OCI-LY3 (cell line): ENCODE data around the gene CREB5.

Experiments used
- H2AFZ ChIP-seq: fragments of 200-600, 300-600 bp; shearing (Covaris generic); 2 replicates; pipeline ENCODE4 v1.6.0; 2014; ENCODE audit warnings: antibody characterized with exemption, low read depth, low read length
- H3K27ac ChIP-seq: fragments of 200-600, 300-600 bp; sonication (generic); 2 replicates; pipeline ENCODE4 v1.5.1; 2014; ENCODE audit warnings: mild to moderate bottlenecking, low read length, moderate library complexity, mixed read lengths
- H3K27me3 ChIP-seq: fragments of 200-600, 300-600 bp; sonication (generic); 2 replicates; pipeline ENCODE4 v1.6.1; 2014; ENCODE audit warnings: low read depth, low read length, mixed read lengths
- H3K36me3 ChIP-seq: fragments of 200-600, 300-600 bp; sonication (generic); replicated peaks from 2 replicates; pipeline ENCODE3; 2014; ENCODE audit warnings: low read depth, low read length, mixed read lengths
- H3K4me1 ChIP-seq: fragments of 300-600, 200-600 bp; sonication (generic); 2 replicates; pipeline ENCODE4 v1.6.1; 2014; ENCODE audit warnings: low read length, mixed read lengths
- H3K4me2 ChIP-seq: fragments of 200-600, 300-600 bp; sonication (generic); 2 replicates; pipeline ENCODE4 v1.6.1; 2014; ENCODE audit warnings: low read length, mixed read lengths
- H3K4me3 ChIP-seq: fragments of 300-600, 200-600 bp; sonication (generic); 2 replicates; pipeline ENCODE4 v1.5.1; 2014; ENCODE audit warnings: antibody characterized with exemption, mild to moderate bottlenecking, low read length, moderate library complexity
- H3K79me2 ChIP-seq: fragments of 300-600, 200-600 bp; shearing (Covaris generic); 2 replicates; pipeline ENCODE4 v1.6.1; 2014; ENCODE audit warnings: mild to moderate bottlenecking, low read length, mixed read lengths
- H3K9ac ChIP-seq: fragments of 300-600, 200-600 bp; shearing (Covaris generic); 2 replicates; pipeline ENCODE4 v1.6.0; 2014; ENCODE audit warnings: mild to moderate bottlenecking, low read length, moderate library complexity
- H3K9me3 ChIP-seq: fragments of 200-600, 300-600 bp; shearing (Covaris generic); 2 replicates; pipeline ENCODE4 v1.6.1; 2014; ENCODE audit warnings: low read length, mixed read lengths; ENCODE audit not compliant: insufficient read depth
- H4K20me1 ChIP-seq: fragments of 200-600, 300-600 bp; sonication (generic); 2 replicates; pipeline ENCODE4 v1.6.1; 2016; ENCODE audit warnings: low read length, mixed read lengths; ENCODE audit not compliant: insufficient read depth
- CTCF ChIP-seq: fragments of 200-600, 300-600 bp; sonication (generic); IDR thresholded peaks from 2 replicates; pipeline ENCODE4 v1.5.1; 2014; ENCODE audit warnings: antibody characterized with exemption, low read length, low read depth
- EZH2phosphoT487 ChIP-seq: fragments of 200-600 bp; shearing (Covaris generic); IDR thresholded peaks from 2 replicates; pipeline ENCODE4 v1.6.1; 2018; ENCODE audit warnings: antibody characterized with exemption, mixed run types, low read depth

Gene CREB5

GRCh38 chr7:28516390-28517172 lies 104.3 kb downstream of the CREB5 start:
- Histone ChIP-seq H3K9me3 (no peaks in the 10 kb centered on the region), H3K9ac (no peak overlapping the region), H3K27ac (no peak overlapping the region), H3K27me3 (peaks cover 62% of the 10 kb centered on the region), H3K79me2 (no peaks in the 10 kb centered on the region), H3K4me3 (no peak overlapping the region), H3K4me2 (no peak overlapping the region), H3K4me1 (no peaks in the 10 kb centered on the region), H3K36me3 (no peaks in the 10 kb centered on the region), H4K20me1 (no peaks in the 10 kb centered on the region), H2AFZ (no peak overlapping the region)
- TF ChIP-seq EZH2phosphoT487 (no peak), CTCF (no peak)

- H3K4me3 ChIP-seq: no peak overlapping the region
- H3K27ac ChIP-seq: no peak overlapping the region
- H3K36me3 ChIP-seq: no peaks in the 10 kb centered on the region
- peaks cover 60% of the 10 kb centered on the region for H3K27me3 ChIP-seq
- no peak overlapping the region for H3K9ac ChIP-seq
- H3K4me2 ChIP-seq: no peak overlapping the region
- TF ChIP-seq CTCF (no peak), EZH2phosphoT487 (no peak)
- H3K4me1 ChIP-seq: no peaks in the 10 kb centered on the region
- no peaks in the 10 kb centered on the region for H4K20me1 ChIP-seq
- H3K79me2 ChIP-seq: no peaks in the 10 kb centered on the region
- H2AFZ ChIP-seq: no peak overlapping the region
- no peaks in the 10 kb centered on the region for H3K9me3 ChIP-seq
These were observed 104.9 kb downstream of the CREB5 start for GRCh38 chr7:28517206-28517605.

GRCh38 chr7:28517606-28518005 lies 105.3 kb downstream of the CREB5 start:
- Histone ChIP-seq H3K4me1 (no peaks in the 10 kb centered on the region), H3K27me3 (peaks cover 58% of the 10 kb centered on the region), H3K9me3 (no peaks in the 10 kb centered on the region), H3K4me3 (no peak overlapping the region), H3K27ac (no peak overlapping the region), H2AFZ (no peak overlapping the region), H3K36me3 (no peaks in the 10 kb centered on the region), H3K4me2 (no peak overlapping the region), H3K9ac (no peak overlapping the region), H3K79me2 (no peaks in the 10 kb centered on the region), H4K20me1 (no peaks in the 10 kb centered on the region)
- TF ChIP-seq CTCF (no peak), EZH2phosphoT487 (no peak)

GRCh38 chr7:28520074-28521015 lies 108.0 kb downstream of the CREB5 start:
- H3K9ac ChIP-seq: no peak overlapping the region
- peaks cover 52% of the 10 kb centered on the region for H3K27me3 ChIP-seq

More at GRCh38 chr7:28520074-28521015, 108.0 kb downstream of the CREB5 start:
- no peaks in the 10 kb centered on the region for H3K36me3 ChIP-seq
- H2AFZ ChIP-seq: no peak overlapping the region
- H3K4me1 ChIP-seq: peaks cover 8% of the 10 kb centered on the region
- no peak overlapping the region for H3K27ac ChIP-seq
- H3K79me2 ChIP-seq: no peaks in the 10 kb centered on the region
- TF ChIP-seq CTCF: no peak
- no peak for TF ChIP-seq EZH2phosphoT487
- H3K9me3 ChIP-seq: no peaks in the 10 kb centered on the region
- H3K4me3 ChIP-seq: no peak overlapping the region
- no peak overlapping the region for H3K4me2 ChIP-seq
- H4K20me1 ChIP-seq: no peaks in the 10 kb centered on the region
